ENCODE measurements around the gene PDE10A.

DNA sequence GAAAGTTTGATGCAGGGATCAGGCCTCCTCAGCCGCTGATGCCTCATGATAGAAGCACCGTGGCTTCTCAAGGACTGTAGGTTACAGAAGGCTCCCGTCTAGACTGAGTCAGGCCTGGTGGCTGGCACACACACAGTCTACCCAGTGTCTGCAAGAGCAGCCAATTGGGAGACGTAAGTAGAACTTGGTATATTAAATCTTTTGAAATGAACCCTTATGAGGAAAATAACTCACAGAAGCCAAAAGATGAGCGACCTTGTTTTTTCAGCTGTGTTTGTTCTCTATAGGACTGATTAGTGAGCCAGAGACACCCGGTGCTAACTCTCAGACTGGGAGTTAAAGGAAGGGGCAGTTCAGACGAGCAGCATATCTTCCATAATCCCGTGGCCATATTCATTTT is 5.9 kb upstream of the PDE10A start:
- TF ChIP-seq, protein P1, sequence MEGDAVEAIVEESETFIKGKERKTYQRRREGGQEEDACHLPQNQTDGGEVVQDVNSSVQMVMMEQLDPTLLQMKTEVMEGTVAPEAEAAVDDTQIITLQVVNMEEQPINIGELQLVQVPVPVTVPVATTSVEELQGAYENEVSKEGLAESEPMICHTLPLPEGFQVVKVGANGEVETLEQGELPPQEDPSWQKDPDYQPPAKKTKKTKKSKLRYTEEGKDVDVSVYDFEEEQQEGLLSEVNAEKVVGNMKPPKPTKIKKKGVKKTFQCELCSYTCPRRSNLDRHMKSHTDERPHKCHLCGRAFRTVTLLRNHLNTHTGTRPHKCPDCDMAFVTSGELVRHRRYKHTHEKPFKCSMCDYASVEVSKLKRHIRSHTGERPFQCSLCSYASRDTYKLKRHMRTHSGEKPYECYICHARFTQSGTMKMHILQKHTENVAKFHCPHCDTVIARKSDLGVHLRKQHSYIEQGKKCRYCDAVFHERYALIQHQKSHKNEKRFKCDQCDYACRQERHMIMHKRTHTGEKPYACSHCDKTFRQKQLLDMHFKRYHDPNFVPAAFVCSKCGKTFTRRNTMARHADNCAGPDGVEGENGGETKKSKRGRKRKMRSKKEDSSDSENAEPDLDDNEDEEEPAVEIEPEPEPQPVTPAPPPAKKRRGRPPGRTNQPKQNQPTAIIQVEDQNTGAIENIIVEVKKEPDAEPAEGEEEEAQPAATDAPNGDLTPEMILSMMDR (IDR thresholded peaks at IDR 0.05): no peak
- TF ChIP-seq POLR2A (IDR thresholded peaks at IDR 0.05): no peak
